H9 (cell line): ENCODE results near the gene PIGBOS1. TPM values are rescaled to one million over a fixed set of nuclear protein-coding genes. Genes with fewer than 3 reads are reported as not detected.

ENCODE experiments used
- DNase-seq: peaks from one replicate; pipeline ENCODE4 v3.0.0-alpha.2; 2017
- H2AFZ ChIP-seq: one replicate; pipeline ENCODE4 v1.6.1; 2013; ENCODE audit warnings: mild to moderate bottlenecking, low read length, control low read depth, moderate library complexity
- H2AK5ac ChIP-seq: 2 replicates; pipeline ENCODE4 v1.6.1; 2013; ENCODE audit warnings: low read length, control low read depth, mixed read lengths; ENCODE audit not compliant: insufficient read length
- H2BK120ac ChIP-seq: one replicate; pipeline ENCODE4 v1.6.1; 2013; ENCODE audit warnings: low read depth, mild to moderate bottlenecking, low read length, control low read depth, inconsistent platforms; ENCODE audit not compliant: poor library complexity, severe bottlenecking
- H2BK12ac ChIP-seq: 2 replicates; pipeline ENCODE4 v1.6.1; 2013; ENCODE audit warnings: low read length, control low read depth, mixed read lengths, low read depth; ENCODE audit not compliant: insufficient read length
- H2BK15ac ChIP-seq: 2 replicates; pipeline ENCODE4 v1.6.1; 2013; ENCODE audit warnings: low read depth, low read length, control low read depth
- H2BK20ac ChIP-seq: one replicate; pipeline ENCODE4 v1.6.1; 2013; ENCODE audit warnings: low read depth, mild to moderate bottlenecking, low read length, control low read depth, inconsistent platforms; ENCODE audit not compliant: poor library complexity, severe bottlenecking
- H2BK5ac ChIP-seq: 2 replicates; pipeline ENCODE4 v1.6.1; 2013; ENCODE audit warnings: low read length, control low read depth, mixed read lengths; ENCODE audit not compliant: insufficient read length
- H3K14ac ChIP-seq: 2 replicates; pipeline ENCODE4 v1.6.1; 2013; ENCODE audit warnings: low read length, control low read depth; ENCODE audit not compliant: insufficient read depth
- H3K18ac ChIP-seq: 2 replicates; pipeline ENCODE4 v1.6.1; 2013; ENCODE audit warnings: low read depth, mild to moderate bottlenecking, mixed read lengths, low read length, control low read depth; ENCODE audit not compliant: insufficient read length
- H3K23ac ChIP-seq: 2 replicates; pipeline ENCODE4 v1.6.1; 2013; ENCODE audit warnings: low read length, control low read depth, mixed read lengths, low read depth; ENCODE audit not compliant: insufficient read length
- H3K23me2 ChIP-seq: 2 replicates; pipeline ENCODE4 v1.6.1; 2013; ENCODE audit warnings: low read depth, mild to moderate bottlenecking, mixed read lengths, low read length, control low read depth; ENCODE audit not compliant: insufficient read length, poor library complexity, severe bottlenecking
- H3K27ac ChIP-seq: 2 replicates; pipeline ENCODE4 v1.5.1; 2013; ENCODE audit warnings: low read length, control low read depth, mixed read lengths, low read depth; ENCODE audit not compliant: insufficient read length
- H3K27me3 ChIP-seq: 2 replicates; pipeline ENCODE4 v1.6.1; 2013; ENCODE audit warnings: low read length, control low read depth, inconsistent platforms; ENCODE audit not compliant: insufficient read depth
- H3K4ac ChIP-seq: 2 replicates; pipeline ENCODE4 v1.6.1; 2013; ENCODE audit warnings: low read depth, mild to moderate bottlenecking, control low read depth, inconsistent platforms, low read length, moderate library complexity
- H3K4me1 ChIP-seq: 2 replicates; pipeline ENCODE4 v1.6.1; 2013; ENCODE audit warnings: low read length, control low read depth, inconsistent platforms; ENCODE audit not compliant: insufficient read depth
- H3K4me2 ChIP-seq: 2 replicates; pipeline ENCODE4 v1.6.1; 2013; ENCODE audit warnings: low read length, control low read depth, mixed read lengths; ENCODE audit not compliant: insufficient read length, insufficient read depth
- H3K56ac ChIP-seq: 2 replicates; pipeline ENCODE4 v1.6.1; 2013; ENCODE audit warnings: low read depth, mild to moderate bottlenecking, mixed read lengths, low read length, control low read depth; ENCODE audit not compliant: insufficient read length
- H3K79me1 ChIP-seq: 2 replicates; pipeline ENCODE4 v1.6.1; 2013; ENCODE audit warnings: low read depth, mild to moderate bottlenecking, moderate library complexity, low read length, control low read depth, inconsistent platforms; ENCODE audit not compliant: insufficient read depth, poor library complexity, severe bottlenecking
- H3K79me2 ChIP-seq: 2 replicates; pipeline ENCODE4 v1.6.1; 2013; ENCODE audit warnings: low read length, control low read depth, inconsistent platforms; ENCODE audit not compliant: insufficient read depth
- H3K9ac ChIP-seq: 2 replicates; pipeline ENCODE4 v1.6.1; 2013; ENCODE audit warnings: low read length, control low read depth, mixed read lengths; ENCODE audit not compliant: insufficient read length; ENCODE audit errors: extremely low read depth
- H3K9me3 ChIP-seq: one replicate; pipeline ENCODE4 v1.6.1; 2013; ENCODE audit warnings: low read depth, low read length, inconsistent platforms; ENCODE audit not compliant: control insufficient read depth
- H3T11ph ChIP-seq: one replicate; pipeline ENCODE4 v1.6.1; 2013; ENCODE audit warnings: mild to moderate bottlenecking, low read length, control low read depth, inconsistent platforms
- H4K20me1 ChIP-seq: one replicate; pipeline ENCODE4 v1.6.1; 2013; ENCODE audit not compliant: control insufficient read depth, insufficient read length, insufficient read depth
- H4K5ac ChIP-seq: 2 replicates; pipeline ENCODE4 v1.6.1; 2013; ENCODE audit warnings: low read depth, mild to moderate bottlenecking, mixed read lengths, low read length, control low read depth; ENCODE audit not compliant: insufficient read length
- H4K8ac ChIP-seq: replicated peaks from 2 replicates; pipeline ENCODE4 v1.6.1; 2013; ENCODE audit warnings: low read length, control low read depth, mixed read lengths, low read depth; ENCODE audit not compliant: insufficient read length
- H4K91ac ChIP-seq: 2 replicates; pipeline ENCODE4 v1.6.1; 2013; ENCODE audit warnings: low read depth, mild to moderate bottlenecking, moderate library complexity, mixed read lengths, low read length, control low read depth; ENCODE audit not compliant: insufficient read length
- H3K27ac Mint-ChIP-seq, 3 experiments: 2 replicates in 2 of 3; 3 replicates in 1 of 3; pipeline ENCODE4 v1.8.0; 2020 to 2021; ENCODE audit warnings: mixed read lengths in 3 of 3, mild to moderate bottlenecking in 1 of 3, moderate library complexity in 1 of 3
- H3K27me3 Mint-ChIP-seq: 2 replicates; pipeline ENCODE4 v1.8.0; 2021; ENCODE audit warnings: low read depth, mild to moderate bottlenecking, moderate library complexity, mixed read lengths
- H3K36me3 Mint-ChIP-seq, 3 experiments: 2 replicates in 2 of 3; 3 replicates in 1 of 3; pipeline ENCODE4 v1.8.0; 2020 to 2021; ENCODE audit warnings: low read depth in 3 of 3, mixed read lengths in 3 of 3; ENCODE audit not compliant: insufficient read depth in 1 of 3
- H3K4me1 Mint-ChIP-seq, 2 experiments: 2 replicates each; pipeline ENCODE4 v1.8.0; 2020; ENCODE audit warnings: mixed read lengths in 2 of 2
- H3K4me3 Mint-ChIP-seq, 2 experiments: 2 replicates in 1 of 2; 3 replicates in 1 of 2; pipeline ENCODE4 v1.8.0; 2020 to 2021; ENCODE audit warnings: mild to moderate bottlenecking in 2 of 2, mixed read lengths in 2 of 2, moderate library complexity in 1 of 2
- H3K9me3 Mint-ChIP-seq, 2 experiments: 2 replicates in 1 of 2; 3 replicates in 1 of 2; pipeline ENCODE4 v1.8.0; 2020; ENCODE audit warnings: mild to moderate bottlenecking in 2 of 2, mixed read lengths in 2 of 2, moderate library complexity in 1 of 2
- WGBS: extraction: QIAGEN DNeasy Blood & Tissue Kit; methylation state at CpG from one replicate; pipeline ENCODE4 v1.1.7; 2013; ENCODE audit warnings: missing lambda C conversion rate, low lambda C conversion rate, mixed read lengths; ENCODE audit not compliant: insufficient read length; ENCODE audit errors: extremely low coverage; 5-methylcytosine and 5-hydroxymethylcytosine counted together
- total RNA-seq: library from RNA; stranded (reverse); gene quantifications from 2 replicates; pipeline ENCODE4 v1.2.1, GENCODE V29; 2021
- TF ChIP-seq, protein P1 (sequence below): fragments of 200-600 bp; sonication (generic); conservative IDR thresholded peaks from 3 replicates; pipeline ENCODE4 v1.8.0; 2021; ENCODE audit warnings: antibody characterized with exemption, mild to moderate bottlenecking

The PIGBOS1 gene
- total RNA-seq, 1 experiment from 2014 or later, result 10.4 TPM

DNA sequence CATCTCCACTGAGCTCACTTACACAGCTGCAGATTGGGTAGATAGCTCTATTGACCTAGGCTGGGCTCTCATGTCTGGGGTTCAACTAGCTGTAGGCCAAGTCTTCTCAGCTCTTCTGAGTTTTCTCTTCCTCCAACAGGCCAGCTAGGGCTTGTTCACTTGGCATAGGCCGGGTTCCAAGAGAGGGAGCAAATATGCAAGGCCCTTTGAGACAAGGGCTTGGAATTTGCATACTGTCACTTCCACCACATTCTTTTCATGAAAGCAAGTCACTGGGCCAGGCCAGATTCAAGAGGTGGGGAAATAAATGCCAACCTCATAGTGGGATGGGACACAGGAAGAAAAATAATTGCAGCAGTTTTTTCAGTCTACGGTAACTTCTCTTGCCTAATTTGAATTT, 25.3 kb upstream of the PIGBOS1 start:
- H3K27ac ChIP-seq, result no peak overlapping the region

More for the DNA sequence above, 25.3 kb upstream of the PIGBOS1 start:
- H3K9me3 ChIP-seq, result no peaks in the 10 kb centered on the region
- H3K9ac ChIP-seq, result no peak overlapping the region
- H3K14ac ChIP-seq, result no peak overlapping the region
- H2AFZ ChIP-seq, result no peak overlapping the region
- no peaks in the 10 kb centered on the region for H3K79me1 ChIP-seq
- H3K4me1 Mint-ChIP-seq, result peaks cover 23 to 26% of the 10 kb centered on the region in 2 experiments
- H3K18ac ChIP-seq, result no peak overlapping the region
- H3K23ac ChIP-seq, result no peak overlapping the region
- TF ChIP-seq, protein P1, sequence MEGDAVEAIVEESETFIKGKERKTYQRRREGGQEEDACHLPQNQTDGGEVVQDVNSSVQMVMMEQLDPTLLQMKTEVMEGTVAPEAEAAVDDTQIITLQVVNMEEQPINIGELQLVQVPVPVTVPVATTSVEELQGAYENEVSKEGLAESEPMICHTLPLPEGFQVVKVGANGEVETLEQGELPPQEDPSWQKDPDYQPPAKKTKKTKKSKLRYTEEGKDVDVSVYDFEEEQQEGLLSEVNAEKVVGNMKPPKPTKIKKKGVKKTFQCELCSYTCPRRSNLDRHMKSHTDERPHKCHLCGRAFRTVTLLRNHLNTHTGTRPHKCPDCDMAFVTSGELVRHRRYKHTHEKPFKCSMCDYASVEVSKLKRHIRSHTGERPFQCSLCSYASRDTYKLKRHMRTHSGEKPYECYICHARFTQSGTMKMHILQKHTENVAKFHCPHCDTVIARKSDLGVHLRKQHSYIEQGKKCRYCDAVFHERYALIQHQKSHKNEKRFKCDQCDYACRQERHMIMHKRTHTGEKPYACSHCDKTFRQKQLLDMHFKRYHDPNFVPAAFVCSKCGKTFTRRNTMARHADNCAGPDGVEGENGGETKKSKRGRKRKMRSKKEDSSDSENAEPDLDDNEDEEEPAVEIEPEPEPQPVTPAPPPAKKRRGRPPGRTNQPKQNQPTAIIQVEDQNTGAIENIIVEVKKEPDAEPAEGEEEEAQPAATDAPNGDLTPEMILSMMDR, result no peak
- H3T11ph ChIP-seq, result no peak overlapping the region
- peaks cover 0 to 5% (median 5%) of the 10 kb centered on the region in 3 experiments; a peak in 1 of 7 replicates for H3K36me3 Mint-ChIP-seq
- H3K9me3 Mint-ChIP-seq, result no peaks in the 10 kb centered on the region
- no CpG with 5 or more reads among the region's 2 CpGs for WGBS
- no peak overlapping the region for H2BK20ac ChIP-seq
- H3K27me3 ChIP-seq, result no peaks in the 10 kb centered on the region
- no peak overlapping the region for H4K5ac ChIP-seq
- no peak overlapping the region for H2BK12ac ChIP-seq
- no peak overlapping the region for H3K4me3 Mint-ChIP-seq
- no peaks in the 10 kb centered on the region for H3K79me2 ChIP-seq
- H3K23me2 ChIP-seq, result no peaks in the 10 kb centered on the region
- H3K27ac Mint-ChIP-seq, result peak overlapping the region in 2 of 3 experiments; percentile 20 to 51; a peak in 3 of 7 replicates
- no peak overlapping the region for H2BK120ac ChIP-seq
- H3K4me1 ChIP-seq, result peaks cover 9% of the 10 kb centered on the region
- H2AK5ac ChIP-seq, result no peak overlapping the region
- no peak overlapping the region for H2BK5ac ChIP-seq
- H4K20me1 ChIP-seq, result no peaks in the 10 kb centered on the region
- H3K4ac ChIP-seq, result no peak overlapping the region
- no peaks in the 10 kb centered on the region for H3K27me3 Mint-ChIP-seq
- H4K91ac ChIP-seq, result no peak overlapping the region
- DNase-seq, result peak; percentile 50
- H3K4me2 ChIP-seq, result no peak overlapping the region
- no peak overlapping the region for H4K8ac ChIP-seq
- H2BK15ac ChIP-seq, result no peak overlapping the region
- H3K56ac ChIP-seq, result no peak overlapping the region
